SU-DHL-6 (cell line): ENCODE results near the gene SMTN.
"Not testable (repeated sequence)": the region's sequence is repeated elsewhere in the genome, so short reads cannot be mapped to it uniquely, and the experiment has no call there.

Experiments used
- H2AFZ ChIP-seq: fragments of 200-600 bp; sonication (generic); 2 replicates; pipeline ENCODE4 v1.6.1; 2014; ENCODE audit warnings: low read depth, mild to moderate bottlenecking, moderate library complexity, mixed read lengths, antibody characterized with exemption, low read length; ENCODE audit not compliant: severe bottlenecking
- H3F3A ChIP-seq: fragments of 200-600 bp; shearing (Covaris generic); 2 replicates; pipeline ENCODE4 v1.6.0; 2016; ENCODE audit warnings: antibody characterized with exemption, mild to moderate bottlenecking; ENCODE audit not compliant: insufficient read depth
- H3K27ac ChIP-seq: fragments of 200-600 bp; sonication (generic); 2 replicates; pipeline ENCODE4 v1.5.1; 2016; ENCODE audit warnings: low read depth, mild to moderate bottlenecking, low read length, moderate library complexity, mixed read lengths
- H3K27me3 ChIP-seq: fragments of 200-600 bp; sonication (generic), shearing (Covaris generic); 2 replicates; pipeline ENCODE4 v1.6.0; 2014; ENCODE audit warnings: mild to moderate bottlenecking, low read length
- H3K36me3 ChIP-seq: fragments of 200-600 bp; sonication (generic); 2 replicates; pipeline ENCODE4 v1.6.1; 2014; ENCODE audit warnings: mild to moderate bottlenecking, low read length, mixed read lengths
- H3K4me2 ChIP-seq: fragments of 300-600, 200-600 bp; shearing (Covaris generic), sonication (generic); 2 replicates; pipeline ENCODE4 v1.6.0; 2014; ENCODE audit warnings: low read length, low read depth, mild to moderate bottlenecking; ENCODE audit not compliant: poor library complexity, severe bottlenecking
- H3K4me3 ChIP-seq: fragments of 200-600 bp; sonication (generic); 2 replicates; pipeline ENCODE4 v1.5.1; 2014; ENCODE audit warnings: antibody characterized with exemption, low read length, mild to moderate bottlenecking, mixed read lengths; ENCODE audit not compliant: insufficient read depth, poor library complexity, severe bottlenecking
- H3K79me2 ChIP-seq: fragments of 200-600 bp; sonication (generic); 2 replicates; pipeline ENCODE4 v1.6.1; 2014; ENCODE audit warnings: mild to moderate bottlenecking, low read length, moderate library complexity; ENCODE audit not compliant: insufficient read depth
- H3K9ac ChIP-seq: fragments of 200-600 bp; sonication (generic); 2 replicates; pipeline ENCODE4 v1.7.0; 2014; ENCODE audit warnings: mild to moderate bottlenecking, low read length
- H3K9me2 ChIP-seq: fragments of 200-600 bp; sonication (generic); replicated peaks from 2 replicates; pipeline ENCODE4 v1.6.1; 2014; ENCODE audit warnings: low read length; ENCODE audit not compliant: insufficient read depth
- H3K9me3 ChIP-seq: fragments of 200-600 bp; sonication (generic); 2 replicates; pipeline ENCODE4 v1.6.1; 2014; ENCODE audit warnings: low read length, mixed read lengths; ENCODE audit not compliant: insufficient read depth
- H4K20me1 ChIP-seq: fragments of 200-600 bp; sonication (generic); 2 replicates; pipeline ENCODE4 v1.6.1; 2014; ENCODE audit warnings: low read depth, mild to moderate bottlenecking, antibody characterized with exemption, low read length, moderate library complexity, mixed read lengths
- EZH2phosphoT487 ChIP-seq: fragments of 200-600 bp; sonication (generic), shearing (Covaris generic); conservative IDR thresholded peaks from 2 replicates; pipeline ENCODE4 v1.6.1; 2018; ENCODE audit warnings: mild to moderate bottlenecking, antibody characterized with exemption, low read length, moderate library complexity, mixed read lengths
- TF ChIP-seq, protein P1 (sequence below): fragments of 200-600 bp; sonication (generic); IDR thresholded peaks from one replicate; pipeline ENCODE4 v1.5.1; 2017; ENCODE audit warnings: antibody characterized with exemption, mild to moderate bottlenecking, low read length, moderate library complexity; ENCODE audit not compliant: insufficient read depth, poor library complexity, severe bottlenecking

SMTN gene

DNA sequence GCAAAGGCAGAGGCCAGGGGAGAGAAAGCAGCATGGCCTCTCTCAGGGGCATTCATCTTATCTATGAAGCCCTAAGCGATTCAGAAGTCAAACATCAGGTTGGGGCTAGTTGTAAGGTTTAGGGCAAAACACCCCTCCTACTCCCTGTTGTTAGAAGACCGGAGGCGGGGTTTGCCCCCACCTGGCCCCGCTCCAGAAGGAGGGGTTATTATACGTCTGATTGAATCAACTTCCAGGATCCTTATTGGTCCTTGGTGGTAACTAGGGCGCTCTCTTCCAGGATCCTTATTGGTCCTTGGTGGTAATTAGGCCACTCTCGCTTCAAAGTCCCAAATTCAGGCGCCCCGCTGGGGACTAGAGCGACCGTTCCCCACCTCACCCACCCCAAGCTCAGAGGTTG lies 12.1 kb upstream of the SMTN start:
- Histone ChIP-seq H3K36me3 (no peaks in the 10 kb centered on the region), H3F3A (no peaks in the 10 kb centered on the region), H3K79me2 (no peaks in the 10 kb centered on the region), H3K9me3 (no peaks in the 10 kb centered on the region), H3K27ac (no peak overlapping the region), H3K4me3 (no peak overlapping the region), H3K9ac (no peak overlapping the region), H3K9me2 (no peaks in the 10 kb centered on the region), H2AFZ (no peak overlapping the region), H4K20me1 (no peaks in the 10 kb centered on the region), H3K4me2 (no peak overlapping the region), H3K27me3 (no peaks in the 10 kb centered on the region)
- TF ChIP-seq EZH2phosphoT487: no peak
- TF ChIP-seq, protein P1, sequence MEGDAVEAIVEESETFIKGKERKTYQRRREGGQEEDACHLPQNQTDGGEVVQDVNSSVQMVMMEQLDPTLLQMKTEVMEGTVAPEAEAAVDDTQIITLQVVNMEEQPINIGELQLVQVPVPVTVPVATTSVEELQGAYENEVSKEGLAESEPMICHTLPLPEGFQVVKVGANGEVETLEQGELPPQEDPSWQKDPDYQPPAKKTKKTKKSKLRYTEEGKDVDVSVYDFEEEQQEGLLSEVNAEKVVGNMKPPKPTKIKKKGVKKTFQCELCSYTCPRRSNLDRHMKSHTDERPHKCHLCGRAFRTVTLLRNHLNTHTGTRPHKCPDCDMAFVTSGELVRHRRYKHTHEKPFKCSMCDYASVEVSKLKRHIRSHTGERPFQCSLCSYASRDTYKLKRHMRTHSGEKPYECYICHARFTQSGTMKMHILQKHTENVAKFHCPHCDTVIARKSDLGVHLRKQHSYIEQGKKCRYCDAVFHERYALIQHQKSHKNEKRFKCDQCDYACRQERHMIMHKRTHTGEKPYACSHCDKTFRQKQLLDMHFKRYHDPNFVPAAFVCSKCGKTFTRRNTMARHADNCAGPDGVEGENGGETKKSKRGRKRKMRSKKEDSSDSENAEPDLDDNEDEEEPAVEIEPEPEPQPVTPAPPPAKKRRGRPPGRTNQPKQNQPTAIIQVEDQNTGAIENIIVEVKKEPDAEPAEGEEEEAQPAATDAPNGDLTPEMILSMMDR: no peak

DNA sequence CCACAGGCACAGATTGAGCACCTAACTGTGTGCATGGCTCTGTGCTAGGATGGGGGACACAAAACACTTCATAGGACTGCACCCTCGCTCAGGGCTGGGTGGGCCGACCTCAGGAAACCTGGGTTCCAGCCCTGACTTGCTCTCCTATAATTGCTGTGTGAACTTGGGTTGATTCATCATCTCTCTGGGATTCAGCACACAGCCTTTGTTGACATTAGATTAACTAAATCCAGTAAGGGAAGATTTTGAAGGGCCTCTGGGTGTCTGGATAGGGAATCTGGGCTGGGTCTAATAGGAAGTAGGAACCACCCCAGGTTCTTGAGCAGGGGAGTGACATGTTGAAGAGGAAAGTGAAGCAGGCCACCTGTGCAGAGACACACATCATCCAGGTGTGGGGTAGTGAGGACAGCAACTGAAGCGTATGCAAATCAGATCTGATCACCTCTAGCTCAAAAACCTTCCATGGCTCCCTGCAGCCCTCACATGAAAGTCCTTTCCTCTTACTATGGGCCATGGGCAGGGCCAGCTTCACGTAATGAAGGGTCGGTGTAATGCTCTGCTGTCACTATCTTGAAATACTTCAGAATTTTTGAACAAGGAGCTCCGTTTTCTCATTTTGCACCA lies 11.3 kb upstream of the SMTN start:
- H3K9me2 ChIP-seq, H2AFZ ChIP-seq, H3K9ac ChIP-seq, H4K20me1 ChIP-seq, H3K9me3 ChIP-seq, H3K4me2 ChIP-seq, H3K27ac ChIP-seq, H3K36me3 ChIP-seq, H3F3A ChIP-seq, H3K4me3 ChIP-seq, H3K27me3 ChIP-seq, H3K79me2 ChIP-seq: not testable (repeated sequence)

DNA sequence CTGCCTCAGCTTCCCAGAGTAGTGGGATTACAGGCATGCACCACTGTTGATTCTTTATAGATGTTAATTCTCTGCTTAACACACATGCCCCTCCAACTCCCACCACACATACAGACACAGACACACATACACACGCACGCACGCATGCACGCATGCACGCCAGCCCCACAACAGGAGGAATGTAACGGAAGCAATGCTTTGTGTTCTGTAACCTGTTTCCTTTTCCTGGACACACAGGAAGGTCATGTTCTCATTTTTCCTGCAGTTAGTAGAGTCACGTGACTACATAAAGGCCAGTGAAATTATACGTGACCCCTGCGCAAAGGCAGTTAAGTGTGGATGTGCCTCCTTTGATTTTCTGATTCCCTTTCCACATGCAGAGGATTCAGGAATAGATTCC lies 8.0 kb upstream of the SMTN start:
- H3K4me2 ChIP-seq: not testable (repeated sequence)

DNA sequence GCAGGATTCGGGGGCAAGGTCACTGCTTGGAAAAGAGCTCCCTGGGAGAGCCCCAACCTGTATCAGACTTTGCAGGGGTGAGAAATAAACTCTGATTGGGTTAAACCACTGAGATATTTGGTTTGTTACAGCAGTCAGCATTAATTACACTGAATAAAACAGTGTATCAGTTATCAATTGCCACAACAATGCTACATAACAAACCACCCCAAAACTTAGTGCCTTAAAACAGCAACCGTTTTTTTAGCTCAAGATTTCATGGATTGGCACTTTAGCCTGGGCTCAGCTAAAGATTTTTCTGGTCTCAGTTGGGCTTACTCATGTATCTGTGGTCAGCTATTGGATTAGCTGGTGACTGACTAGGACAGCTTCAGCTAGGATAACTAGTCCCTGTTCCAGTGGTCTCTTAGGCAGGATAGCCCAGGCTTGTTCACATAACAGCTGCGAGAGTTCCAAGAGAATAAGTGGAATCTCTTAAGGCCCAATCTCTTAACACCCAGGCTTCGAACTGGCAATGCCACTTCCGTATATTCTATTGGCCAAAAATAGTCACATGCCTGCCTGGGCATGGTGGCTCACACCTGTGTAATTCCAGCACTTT lies 7.5 kb upstream of the SMTN start:
- H3K27ac ChIP-seq, H3K4me3 ChIP-seq, H4K20me1 ChIP-seq, H3K9me2 ChIP-seq, H3F3A ChIP-seq, H3K9me3 ChIP-seq, H3K79me2 ChIP-seq, H3K9ac ChIP-seq, H2AFZ ChIP-seq, H3K4me2 ChIP-seq, H3K36me3 ChIP-seq, H3K27me3 ChIP-seq: not testable (repeated sequence)

More for the DNA sequence above, 8.0 kb upstream of the SMTN start:
- H3K36me3 ChIP-seq, H4K20me1 ChIP-seq, H3K9ac ChIP-seq, H3K27me3 ChIP-seq, H3F3A ChIP-seq, H3K79me2 ChIP-seq, H3K9me3 ChIP-seq, H2AFZ ChIP-seq, H3K4me3 ChIP-seq, H3K9me2 ChIP-seq, H3K27ac ChIP-seq: not testable (repeated sequence)

DNA sequence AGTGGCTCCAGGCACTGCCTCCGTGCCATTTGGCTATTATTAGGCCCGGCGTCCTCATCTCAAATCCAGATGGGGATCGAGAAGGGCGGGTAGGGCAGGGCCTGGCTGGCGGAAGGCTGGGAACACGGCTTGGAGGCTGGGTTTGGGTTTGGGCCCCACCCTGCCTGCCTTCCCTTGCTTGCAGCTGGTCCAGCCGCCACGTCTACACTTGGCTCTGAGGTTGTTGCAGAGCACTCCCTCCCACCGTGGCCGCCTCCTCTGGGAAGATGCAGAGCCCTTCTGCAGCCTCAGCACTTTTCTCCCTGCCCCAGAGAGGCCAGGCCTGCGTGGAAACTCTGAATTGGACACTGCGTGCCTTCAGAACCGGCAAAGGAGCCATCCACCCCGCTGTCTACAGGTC lies 5.2 kb upstream of the SMTN start:
- Histone ChIP-seq H3K9me3 (no peaks in the 10 kb centered on the region), H3K79me2 (no peaks in the 10 kb centered on the region), H3K9me2 (no peaks in the 10 kb centered on the region), H4K20me1 (no peaks in the 10 kb centered on the region), H3K4me2 (no peak overlapping the region), H3F3A (no peaks in the 10 kb centered on the region), H3K9ac (no peak overlapping the region), H3K27me3 (no peaks in the 10 kb centered on the region), H2AFZ (no peak overlapping the region), H3K36me3 (no peaks in the 10 kb centered on the region), H3K27ac (no peak overlapping the region), H3K4me3 (no peak overlapping the region)
- TF ChIP-seq, protein P1: no peak
- no peak for TF ChIP-seq EZH2phosphoT487
